NCI-H226 (cell line): Measurements from ENCODE around the gene PTX3.

Source experiments
- DNase-seq: peaks from one replicate; pipeline ENCODE4 v3.0.0-alpha.2; 2015

Gene PTX3

GRCh38 chr3:157436583-157437291 is at the start of gene PTX3:
PTX3 (plus strand) TSS chr3:157436850; CDS start chr3:157436934, 84 bp downstream.
- peak; percentile 84 for DNase-seq

GRCh38 chr3:157387708-157388435 is 48.8 kb upstream of the PTX3 start:
- no peak for DNase-seq

DNA sequence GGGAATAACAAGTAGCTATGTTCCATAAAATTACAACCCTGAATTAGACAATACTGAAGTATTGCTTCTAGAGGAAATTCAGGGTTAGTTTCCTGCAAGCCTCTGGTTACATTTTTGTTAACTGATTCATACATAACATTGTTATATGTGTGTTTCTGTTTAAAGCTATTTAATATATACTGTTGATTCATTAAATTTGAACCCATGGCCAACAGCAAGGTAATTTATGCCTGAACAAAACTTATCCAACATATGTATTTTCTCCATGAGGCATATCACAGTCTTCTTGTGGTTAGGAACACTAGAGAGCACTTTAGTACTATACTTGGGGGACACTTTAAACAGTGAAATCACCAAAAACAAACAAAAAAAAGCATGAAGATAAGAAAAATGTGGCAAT is 47.7 kb upstream of the PTX3 start:
- no peak for DNase-seq

DNA sequence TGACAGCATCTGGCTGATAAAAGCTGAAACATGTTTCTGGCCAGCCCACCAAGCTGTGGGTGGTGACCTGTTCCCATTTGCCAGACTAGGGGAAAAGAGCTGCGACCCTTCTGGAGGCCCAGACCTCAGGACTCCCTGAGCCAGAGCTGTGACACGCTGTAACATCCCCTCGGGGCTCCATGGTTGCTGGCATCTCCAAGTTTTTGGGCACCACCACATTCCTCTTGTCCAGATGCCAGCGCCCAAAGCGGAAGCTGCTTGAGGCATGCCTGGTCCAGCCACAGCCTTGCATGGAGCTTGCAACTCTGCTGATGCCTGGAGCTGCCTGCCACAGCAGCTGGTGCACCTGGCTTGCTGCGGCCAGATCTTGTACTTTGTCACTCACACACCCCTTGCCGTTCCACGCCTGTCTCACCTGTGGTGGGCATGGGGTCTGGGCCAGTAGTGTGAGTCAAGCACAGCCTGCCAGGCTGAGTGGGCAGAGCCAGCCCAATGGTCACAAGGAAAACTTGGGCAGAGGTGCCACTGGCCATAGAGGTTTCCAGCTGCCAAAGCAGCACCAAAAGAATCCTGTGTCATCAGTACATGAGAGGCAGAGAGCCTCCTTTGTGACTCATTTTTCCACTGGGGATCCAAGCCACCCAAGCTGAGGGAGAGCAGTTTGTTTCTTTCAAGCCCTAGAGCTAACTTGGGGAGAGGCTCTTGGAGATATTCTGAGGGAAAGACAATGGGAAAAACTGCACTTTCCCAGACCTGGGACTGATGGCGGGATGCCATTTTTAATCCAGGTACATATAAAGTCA is 45.7 kb upstream of the PTX3 start:
- no peak for DNase-seq

DNA sequence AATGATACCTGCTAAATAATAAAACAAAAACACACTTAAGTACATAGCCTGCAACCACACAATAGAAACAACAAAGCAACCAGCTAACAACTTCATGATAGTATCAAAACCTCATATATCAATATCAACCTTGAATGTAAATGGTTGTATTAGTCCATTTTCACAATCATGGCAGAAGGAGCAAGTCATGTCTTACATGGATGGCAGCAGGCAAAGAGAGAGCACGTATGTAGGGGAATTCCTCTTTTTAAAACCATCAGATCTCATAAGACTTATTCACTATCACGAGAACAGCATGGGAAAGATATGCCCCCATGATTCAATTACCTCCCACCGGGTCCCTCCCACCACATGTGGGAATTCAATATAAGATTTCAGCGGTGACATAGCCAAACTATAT is 44.5 kb upstream of the PTX3 start:
- no peak for DNase-seq

DNA sequence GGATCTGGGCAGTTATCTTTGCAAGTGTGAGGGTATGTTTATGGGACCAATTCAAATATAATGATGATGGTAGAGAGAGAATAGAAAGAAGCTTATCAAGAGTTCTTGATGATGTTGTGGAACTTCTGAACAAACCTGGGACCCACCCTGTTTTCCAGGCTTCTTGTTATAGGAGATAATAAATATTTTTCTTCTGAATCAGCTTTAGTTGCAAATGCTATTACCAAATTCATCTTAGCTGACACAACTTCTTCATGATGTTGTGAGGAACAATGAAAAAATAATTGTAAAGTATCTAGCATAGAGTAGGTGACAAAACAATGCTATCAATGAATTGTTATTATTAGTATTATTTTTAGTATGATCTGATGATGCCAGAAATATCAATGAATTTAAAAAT is 43.5 kb upstream of the PTX3 start:
- DNase-seq: peak; percentile 43

GRCh38 chr3:157394411-157394810 is 42.2 kb upstream of the PTX3 start:
- DNase-seq: no peak

GRCh38 chr3:157398598-157398997 is 38.1 kb upstream of the PTX3 start:
- DNase-seq: no peak

DNA sequence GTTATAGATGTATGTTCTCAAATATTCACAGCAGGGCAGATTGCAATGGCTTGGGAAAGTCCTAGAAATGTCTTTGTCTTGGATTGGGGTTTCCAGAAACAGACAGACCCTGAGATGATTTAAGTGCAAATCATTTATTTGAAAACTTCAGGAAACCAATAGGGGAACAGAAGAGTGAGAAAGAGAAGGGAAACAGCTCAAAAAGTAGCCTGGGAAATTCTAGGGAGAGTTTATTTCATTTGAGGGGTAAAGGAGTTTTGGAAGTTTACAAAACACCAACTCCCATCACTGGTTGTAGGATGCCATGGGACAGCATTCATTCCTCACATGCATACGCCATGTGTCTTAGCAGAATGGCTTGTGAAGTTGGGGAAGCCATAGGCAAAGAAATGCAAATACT is 32.3 kb upstream of the PTX3 start:
- no peak for DNase-seq

DNA sequence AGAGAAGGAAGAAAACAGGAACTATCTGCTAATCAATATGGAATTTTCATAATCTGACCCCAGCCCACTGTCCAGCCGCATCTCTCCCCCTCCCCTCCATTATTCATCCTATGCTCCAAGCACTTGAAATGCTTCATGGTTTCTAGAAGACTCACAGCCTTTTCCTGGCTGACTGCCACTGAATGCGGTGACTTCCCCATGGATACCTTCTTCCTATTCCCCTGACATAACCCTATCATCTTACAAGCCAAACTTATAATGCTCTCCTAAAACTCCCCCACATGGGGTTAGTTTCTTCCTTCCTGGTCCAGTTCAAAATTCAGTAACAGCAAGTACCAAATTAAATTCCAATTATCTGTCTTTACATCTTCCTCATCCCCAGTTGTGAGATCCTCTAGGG is 31.2 kb upstream of the PTX3 start:
- peak; percentile 36 for DNase-seq

- DNase-seq: no peak
Observed at GRCh38 chr3:157406394-157406793, 30.3 kb upstream of the PTX3 start.

GRCh38 chr3:157407769-157408168 is 28.9 kb upstream of the PTX3 start:
- DNase-seq: no peak

GRCh38 chr3:157408499-157409149 is 28.0 kb upstream of the PTX3 start:
- no peak for DNase-seq

GRCh38 chr3:157409516-157409915 is 27.1 kb upstream of the PTX3 start:
- DNase-seq: no peak

GRCh38 chr3:157410945-157411344 is 25.7 kb upstream of the PTX3 start:
- no peak for DNase-seq

- DNase-seq: no peak
Observed at GRCh38 chr3:157412323-157412855, 24.3 kb upstream of the PTX3 start.

DNA sequence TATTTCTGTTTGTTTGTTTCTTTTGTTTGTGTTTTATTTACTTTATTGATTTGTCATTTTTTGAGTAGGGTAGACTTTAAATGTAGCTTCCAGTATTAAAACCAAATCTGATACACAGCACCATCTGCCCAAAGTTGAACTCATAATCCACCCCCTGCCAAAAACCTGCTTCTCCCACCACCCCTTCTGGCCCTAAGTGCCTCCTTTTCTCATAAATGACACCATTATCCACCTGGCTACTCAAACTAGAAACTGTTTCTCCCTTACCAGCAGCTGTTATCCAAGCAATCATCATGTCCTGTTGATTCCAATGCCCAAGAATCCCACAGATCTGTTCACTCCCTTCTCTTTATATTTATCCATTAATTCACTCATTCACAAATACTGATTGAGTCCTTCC is 21.8 kb upstream of the PTX3 start:
- no peak for DNase-seq

DNA sequence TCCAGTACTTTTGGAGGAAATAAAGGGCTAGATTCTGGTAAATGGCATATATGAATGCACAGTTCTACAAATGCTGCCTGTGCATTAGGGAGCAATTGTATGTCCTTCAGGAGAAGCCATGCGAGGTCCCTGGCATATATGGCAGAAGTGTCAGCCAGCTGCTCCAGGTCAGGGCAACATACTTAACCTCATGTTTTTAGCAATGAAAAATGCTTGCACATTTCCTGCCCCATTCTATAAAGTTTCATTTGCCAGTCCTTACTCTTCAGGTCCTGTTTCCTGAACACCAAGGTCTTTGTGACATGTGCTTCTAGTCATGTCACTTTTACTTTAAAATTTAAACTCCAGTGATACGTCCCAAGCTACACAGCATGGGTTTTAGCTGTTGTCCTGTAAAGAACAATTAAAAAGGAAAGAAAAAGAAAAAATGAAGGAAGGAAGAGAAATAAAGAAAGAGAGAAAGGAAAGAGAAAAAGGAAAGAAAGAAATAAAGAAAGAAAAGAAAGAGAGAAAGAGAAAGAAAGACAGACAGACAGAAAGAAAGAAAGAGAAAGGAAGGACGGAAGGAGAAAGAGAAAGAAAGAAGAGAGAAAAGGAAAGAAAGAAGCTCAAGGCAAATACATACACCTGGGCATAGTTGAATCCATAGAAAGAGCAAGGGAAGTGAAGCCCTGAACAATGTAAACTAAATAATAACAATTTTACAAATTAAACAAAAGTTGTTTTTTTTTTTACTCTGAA is 20.1 kb upstream of the PTX3 start:
- no peak for DNase-seq

DNA sequence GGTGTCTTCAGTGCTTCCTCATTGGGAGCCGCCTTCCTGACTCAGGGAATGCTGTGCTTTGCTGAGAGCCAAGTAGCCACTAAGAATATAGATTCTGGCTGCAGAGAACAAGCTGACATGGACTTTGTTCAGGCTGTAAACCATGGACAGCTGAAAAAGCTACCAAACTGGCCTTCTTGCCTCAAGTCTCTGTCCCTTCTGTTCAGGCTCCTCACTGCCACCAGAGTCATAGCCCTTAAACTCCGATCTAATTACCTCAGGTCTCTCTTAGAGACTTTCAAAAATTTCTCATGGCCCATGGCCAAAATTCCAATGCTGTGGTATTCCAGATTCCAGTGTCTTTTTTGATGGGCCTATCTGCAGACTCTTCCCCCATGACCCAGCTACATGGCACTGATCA is 19.4 kb upstream of the PTX3 start:
- peak; percentile 43 for DNase-seq

DNA sequence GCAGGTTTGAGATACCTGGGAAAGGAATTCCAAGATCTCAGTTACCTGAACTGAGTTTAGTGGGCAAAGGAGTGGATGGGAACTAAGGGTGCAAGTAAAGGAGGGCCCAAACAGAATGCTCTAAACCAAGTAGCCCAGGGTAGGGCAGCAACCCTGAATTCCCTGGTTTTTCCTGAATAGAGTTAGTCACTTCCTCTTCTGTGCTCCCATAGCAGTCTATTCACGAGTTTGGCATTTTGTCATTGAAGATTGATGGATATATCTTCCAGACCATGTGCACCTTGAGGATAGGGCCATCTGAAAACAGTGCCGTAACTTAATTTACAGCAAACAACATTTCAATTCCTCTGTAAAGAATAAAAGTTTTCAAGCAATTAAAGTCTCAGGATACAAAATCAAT is 18.5 kb upstream of the PTX3 start:
- peak; percentile 41 for DNase-seq

DNA sequence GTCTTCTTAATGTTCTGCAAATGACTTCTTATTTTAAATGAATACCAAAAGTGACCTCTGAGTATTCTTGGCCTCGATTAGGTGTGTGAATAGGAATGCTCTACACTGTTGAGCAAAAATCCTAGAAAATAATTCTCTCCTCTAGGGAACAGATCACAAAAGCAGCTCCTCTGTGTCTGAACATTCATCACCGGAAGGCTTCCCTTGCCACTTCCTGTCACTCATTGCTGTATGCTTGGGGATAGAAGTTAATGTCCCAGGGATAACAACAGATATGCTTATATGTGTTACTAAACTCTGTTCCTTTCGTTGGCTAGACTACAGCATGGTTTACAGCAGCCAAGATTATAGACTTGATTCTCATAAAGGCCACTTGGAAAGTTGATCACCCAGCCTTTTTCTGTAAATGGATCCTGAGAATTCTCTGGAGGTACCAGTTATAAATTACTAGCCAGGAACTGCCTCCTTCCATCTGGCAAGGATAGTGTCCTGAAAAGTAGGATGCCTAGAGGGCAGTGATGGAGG is 16.0 kb upstream of the PTX3 start:
- DNase-seq: no peak

- peak; percentile 34 for DNase-seq
Observed at GRCh38 chr3:157423337-157423736, 13.3 kb upstream of the PTX3 start.
